Measurements from ENCODE around the gene MERTK.
"Not testable (repeated sequence)": the region's sequence is repeated elsewhere in the genome, so short reads cannot be mapped to it uniquely, and the experiment has no call there.

Gene MERTK

GRCh38 chr2:112061299-112061698 is 162.9 kb downstream of the MERTK start:
- Histone ChIP-seq H3K4me1 (ENCODE audit: control insufficient read depth, insufficient read depth, low read length) (peaks cover 5% of the 10 kb centered on the region; the same call in 1 of the 2 replicates), H3K9ac (ENCODE audit: low read length) (no peak overlapping the region), H3K27me3 (ENCODE audit: control insufficient read depth, insufficient read depth, low read length) (no peaks in the 10 kb centered on the region), H3K27ac (ENCODE audit: low read depth, low read length) (no peak overlapping the region), H3K4me3 (ENCODE audit: low read depth, low read length) (no peak overlapping the region), H3K36me3 (ENCODE audit: control insufficient read depth, insufficient read depth, low read length) (peaks cover 29% of the 10 kb centered on the region), H3K9me3 (ENCODE audit: control insufficient read depth, insufficient read depth, low read depth, low read length) (no peaks in the 10 kb centered on the region)

GRCh38 chr2:112061840-112062239 is 163.4 kb downstream of the MERTK start:
- no peak overlapping the region for H3K9ac ChIP-seq (ENCODE audit: low read length)
- H3K27ac ChIP-seq (ENCODE audit: low read depth, low read length) = no peak overlapping the region
- no peaks in the 10 kb centered on the region for H3K27me3 ChIP-seq (ENCODE audit: control insufficient read depth, insufficient read depth, low read length)
- no peaks in the 10 kb centered on the region for H3K9me3 ChIP-seq (ENCODE audit: control insufficient read depth, insufficient read depth, low read depth, low read length)
- peaks cover under 1% of the 10 kb centered on the region; the same call in 1 of the 2 replicates for H3K4me1 ChIP-seq (ENCODE audit: control insufficient read depth, insufficient read depth, low read length)
- H3K36me3 ChIP-seq (ENCODE audit: control insufficient read depth, insufficient read depth, low read length) = peaks cover 33% of the 10 kb centered on the region
- no peak overlapping the region for H3K4me3 ChIP-seq (ENCODE audit: low read depth, low read length)

GRCh38 chr2:112062894-112063293 is 164.5 kb downstream of the MERTK start:
- no peaks in the 10 kb centered on the region for H3K9me3 ChIP-seq (ENCODE audit: control insufficient read depth, insufficient read depth, low read depth, low read length)
- H3K36me3 ChIP-seq (ENCODE audit: control insufficient read depth, insufficient read depth, low read length) = peaks cover 43% of the 10 kb centered on the region
- H3K4me1 ChIP-seq (ENCODE audit: control insufficient read depth, insufficient read depth, low read length) = no peaks in the 10 kb centered on the region; the same call in 1 of the 2 replicates
- no peaks in the 10 kb centered on the region for H3K27me3 ChIP-seq (ENCODE audit: control insufficient read depth, insufficient read depth, low read length)
- H3K9ac ChIP-seq (ENCODE audit: low read length) = no peak overlapping the region
- no peak overlapping the region for H3K27ac ChIP-seq (ENCODE audit: low read depth, low read length)
- no peak overlapping the region for H3K4me3 ChIP-seq (ENCODE audit: low read depth, low read length)

- H3K4me3 ChIP-seq (ENCODE audit: low read depth, low read length) = no peak overlapping the region
- no peaks in the 10 kb centered on the region; the same call in 1 of the 2 replicates for H3K4me1 ChIP-seq (ENCODE audit: control insufficient read depth, insufficient read depth, low read length)
- no peak overlapping the region for H3K9ac ChIP-seq (ENCODE audit: low read length)
These were observed 167.1 kb downstream of the MERTK start for GRCh38 chr2:112065486-112065885.

GRCh38 chr2:112065966-112066365 is 167.6 kb downstream of the MERTK start:
- no peaks in the 10 kb centered on the region; the same call in 1 of the 2 replicates for H3K4me1 ChIP-seq (ENCODE audit: control insufficient read depth, insufficient read depth, low read length)
- peaks cover 3% of the 10 kb centered on the region; the same call in 1 of the 2 replicates for H3K9me3 ChIP-seq (ENCODE audit: control insufficient read depth, insufficient read depth, low read depth, low read length)
- H3K27me3 ChIP-seq (ENCODE audit: control insufficient read depth, insufficient read depth, low read length) = no peaks in the 10 kb centered on the region
- peaks cover 55% of the 10 kb centered on the region for H3K36me3 ChIP-seq (ENCODE audit: control insufficient read depth, insufficient read depth, low read length)
- H3K27ac ChIP-seq (ENCODE audit: low read depth, low read length) = no peak overlapping the region
- no peak overlapping the region for H3K4me3 ChIP-seq (ENCODE audit: low read depth, low read length)
- no peak overlapping the region for H3K9ac ChIP-seq (ENCODE audit: low read length)

More at GRCh38 chr2:112065486-112065885, 167.1 kb downstream of the MERTK start:
- no peaks in the 10 kb centered on the region for H3K27me3 ChIP-seq (ENCODE audit: control insufficient read depth, insufficient read depth, low read length)
- H3K27ac ChIP-seq (ENCODE audit: low read depth, low read length) = no peak overlapping the region
- peaks cover 3% of the 10 kb centered on the region; the same call in 1 of the 2 replicates for H3K9me3 ChIP-seq (ENCODE audit: control insufficient read depth, insufficient read depth, low read depth, low read length)
- peaks cover 55% of the 10 kb centered on the region for H3K36me3 ChIP-seq (ENCODE audit: control insufficient read depth, insufficient read depth, low read length)

- not testable (repeated sequence) for H3K4me1 ChIP-seq (ENCODE audit: control insufficient read depth, insufficient read depth, low read length); H3K4me3 ChIP-seq (ENCODE audit: low read depth, low read length); H3K27me3 ChIP-seq (ENCODE audit: control insufficient read depth, insufficient read depth, low read length); H3K27ac ChIP-seq (ENCODE audit: low read depth, low read length); H3K9ac ChIP-seq (ENCODE audit: low read length); H3K9me3 ChIP-seq (ENCODE audit: control insufficient read depth, insufficient read depth, low read depth, low read length)
- H3K36me3 ChIP-seq (ENCODE audit: control insufficient read depth, insufficient read depth, low read length) = peaks cover 40% of the 10 kb centered on the region
These were observed 171.4 kb downstream of the MERTK start for GRCh38 chr2:112069794-112070193.

- no peak overlapping the region for H3K4me3 ChIP-seq (ENCODE audit: low read depth, low read length)
- no peaks in the 10 kb centered on the region for H3K27me3 ChIP-seq (ENCODE audit: control insufficient read depth, insufficient read depth, low read length)
- H3K4me1 ChIP-seq (ENCODE audit: control insufficient read depth, insufficient read depth, low read length) = no peaks in the 10 kb centered on the region
- H3K9ac ChIP-seq (ENCODE audit: low read length) = no peak overlapping the region
- H3K36me3 ChIP-seq (ENCODE audit: control insufficient read depth, insufficient read depth, low read length) = peaks cover 27% of the 10 kb centered on the region
- peaks cover 6% of the 10 kb centered on the region; the same call in 1 of the 2 replicates for H3K9me3 ChIP-seq (ENCODE audit: control insufficient read depth, insufficient read depth, low read depth, low read length)
- no peak overlapping the region for H3K27ac ChIP-seq (ENCODE audit: low read depth, low read length)
These were observed 175.5 kb downstream of the MERTK start for GRCh38 chr2:112073875-112074274.

- Histone ChIP-seq H3K36me3 (ENCODE audit: control insufficient read depth, insufficient read depth, low read length) (peaks cover 22% of the 10 kb centered on the region), H3K27me3 (ENCODE audit: control insufficient read depth, insufficient read depth, low read length) (no peaks in the 10 kb centered on the region), H3K9ac (ENCODE audit: low read length) (no peak overlapping the region), H3K27ac (ENCODE audit: low read depth, low read length) (no peak overlapping the region), H3K9me3 (ENCODE audit: control insufficient read depth, insufficient read depth, low read depth, low read length) (peaks cover 4% of the 10 kb centered on the region; the same call in 1 of the 2 replicates), H3K4me3 (ENCODE audit: low read depth, low read length) (no peak overlapping the region), H3K4me1 (ENCODE audit: control insufficient read depth, insufficient read depth, low read length) (no peaks in the 10 kb centered on the region)
These were observed 176.1 kb downstream of the MERTK start for GRCh38 chr2:112074506-112074905.

GRCh38 chr2:112075490-112076260 is 177.3 kb downstream of the MERTK start:
- no peaks in the 10 kb centered on the region for H3K4me1 ChIP-seq (ENCODE audit: control insufficient read depth, insufficient read depth, low read length)
- H3K9me3 ChIP-seq (ENCODE audit: control insufficient read depth, insufficient read depth, low read depth, low read length) = peaks cover 3% of the 10 kb centered on the region; the same call in 1 of the 2 replicates
- no peak overlapping the region for H3K4me3 ChIP-seq (ENCODE audit: low read depth, low read length)
- peaks cover 18% of the 10 kb centered on the region for H3K36me3 ChIP-seq (ENCODE audit: control insufficient read depth, insufficient read depth, low read length)
- H3K27ac ChIP-seq (ENCODE audit: low read depth, low read length) = no peak overlapping the region
- H3K27me3 ChIP-seq (ENCODE audit: control insufficient read depth, insufficient read depth, low read length) = no peaks in the 10 kb centered on the region
- H3K9ac ChIP-seq (ENCODE audit: low read length) = no peak overlapping the region

- no peak overlapping the region for H3K4me3 ChIP-seq (ENCODE audit: low read depth, low read length)
- peaks cover 3% of the 10 kb centered on the region; the same call in 1 of the 2 replicates for H3K9me3 ChIP-seq (ENCODE audit: control insufficient read depth, insufficient read depth, low read depth, low read length)
- H3K27me3 ChIP-seq (ENCODE audit: control insufficient read depth, insufficient read depth, low read length) = no peaks in the 10 kb centered on the region
- no peak overlapping the region for H3K27ac ChIP-seq (ENCODE audit: low read depth, low read length)
- peaks cover 34% of the 10 kb centered on the region for H3K36me3 ChIP-seq (ENCODE audit: control insufficient read depth, insufficient read depth, low read length)
- H3K9ac ChIP-seq (ENCODE audit: low read length) = no peak overlapping the region
- H3K4me1 ChIP-seq (ENCODE audit: control insufficient read depth, insufficient read depth, low read length) = no peaks in the 10 kb centered on the region
These were observed 179.4 kb downstream of the MERTK start for GRCh38 chr2:112077814-112078213.
